SK-N-SH (cell line): Measurements from ENCODE around the gene FCHSD2. TPM values are rescaled to one million over a fixed set of nuclear protein-coding genes. Genes with fewer than 3 reads are reported as not detected.
"Not testable (repeated sequence)": the region's sequence is repeated elsewhere in the genome, so short reads cannot be mapped to it uniquely, and the experiment has no call there.

Source experiments
- CTCF ChIA-PET: fragments of 300-600, 350-600 bp; formaldehyde crosslinking; extraction: SDS; loops from one replicate; lab custom pipeline; 2021; lab: Yijun Ruan, JAX
- POLR2A ChIA-PET: fragments of 350-600 bp; sonication (Branson Sonifier 250); formaldehyde crosslinking; extraction: SDS; loops from one replicate; lab custom pipeline; 2020; ENCODE audit warnings: antibody characterized with exemption, inconsistent platforms; lab: Yijun Ruan, JAX
- DNase-seq: peaks from one replicate; pipeline ENCODE4 v3.0.0; 2012
- H2AFZ ChIP-seq: fragments of 200-600 bp; sonication (generic); 2 replicates; pipeline ENCODE4 v1.8.1; 2016; ENCODE audit warnings: antibody characterized with exemption, mild to moderate bottlenecking, low read depth
- H3F3A ChIP-seq: fragments of 200-600 bp; sonication (generic); replicated peaks from 2 replicates; pipeline ENCODE3; 2016; ENCODE audit warnings: antibody characterized with exemption, mild to moderate bottlenecking; ENCODE audit not compliant: insufficient read depth
- H3K27ac ChIP-seq, 2 experiments: fragments of 200-500 bp in 1 of 2; fragments of 200-600 bp in 1 of 2; sonication (Bioruptor generic) in 1 of 2; sonication (generic), shearing (Covaris generic) in 1 of 2; 2 replicates each; pipeline versions ENCODE4 v1.5.1 to v1.6.1; 2014 to 2016; ENCODE audit warnings: low read depth in 2 of 2, inconsistent platforms in 1 of 2, low read length in 1 of 2, mild to moderate bottlenecking in 1 of 2, mixed read lengths in 1 of 2
- H3K27me3 ChIP-seq: fragments of 200-600 bp; sonication (generic), shearing (Covaris generic); 2 replicates; pipeline ENCODE4 v1.6.1; 2016; ENCODE audit warnings: mixed run types; ENCODE audit not compliant: insufficient read depth
- H3K36me3 ChIP-seq, 2 experiments: fragments of 200-500 bp in 1 of 2; fragments of 200-600 bp in 1 of 2; sonication (Bioruptor generic) in 1 of 2; sonication (generic) in 1 of 2; replicated peaks in 1 of 2; 2 replicates each; pipeline versions ENCODE3 to v1.5.1; 2014 to 2016; ENCODE audit warnings: low read length in 1 of 2, mild to moderate bottlenecking in 1 of 2; ENCODE audit not compliant: insufficient read depth in 2 of 2, control insufficient read depth in 1 of 2
- H3K4me1 ChIP-seq, 2 experiments: fragments of 200-500 bp in 1 of 2; fragments of 200-600 bp in 1 of 2; sonication (Bioruptor generic) in 1 of 2; sonication (generic), shearing (Covaris generic) in 1 of 2; 2 replicates each; pipeline versions ENCODE4 v1.5.1 to v1.6.1; 2014 to 2016; ENCODE audit warnings: low read depth in 1 of 2, low read length in 1 of 2, mixed run types in 1 of 2; ENCODE audit not compliant: insufficient read depth in 2 of 2, control insufficient read depth in 1 of 2
- H3K4me2 ChIP-seq: fragments of 200-600 bp; sonication (generic), shearing (Covaris generic); 2 replicates; pipeline ENCODE4 v1.6.1; 2017; ENCODE audit warnings: mixed run types
- H3K4me3 ChIP-seq, 2 experiments: fragments of 200-500 bp in 1 of 2; fragments of 200-600 bp in 1 of 2; sonication (Bioruptor generic) in 1 of 2; sonication (generic), shearing (Covaris generic) in 1 of 2; 2 replicates each; pipeline versions ENCODE4 v1.5.1 to v1.8.1; 2014 to 2016; ENCODE audit warnings: low read depth in 2 of 2, inconsistent platforms in 1 of 2, low read length in 1 of 2, mild to moderate bottlenecking in 1 of 2, mixed read lengths in 1 of 2, moderate library complexity in 1 of 2
- H3K79me2 ChIP-seq: fragments of 200-600 bp; sonication (generic); 2 replicates; pipeline ENCODE4 v1.8.1; 2017; ENCODE audit warnings: mild to moderate bottlenecking; ENCODE audit not compliant: insufficient read depth
- H3K9ac ChIP-seq: fragments of 200-600 bp; sonication (generic); 2 replicates; pipeline ENCODE4 v1.6.1; 2017; ENCODE audit warnings: mixed run types
- H3K9me2 ChIP-seq: fragments of 200-600 bp; sonication (generic); 2 replicates; pipeline ENCODE4 v1.6.1; 2017; ENCODE audit warnings: mixed run types
- H3K9me3 ChIP-seq: fragments of 200-600 bp; sonication (generic); 2 replicates; pipeline ENCODE4 v1.6.1; 2017; ENCODE audit warnings: mixed run types, mild to moderate bottlenecking, moderate library complexity
- H4K20me1 ChIP-seq: fragments of 200-600 bp; sonication (generic); 2 replicates; pipeline ENCODE4 v1.6.1; 2017; ENCODE audit warnings: mild to moderate bottlenecking, mixed run types; ENCODE audit not compliant: insufficient read depth
- CHD2 ChIP-seq: fragments of 150-350 bp; IDR thresholded peaks from 2 replicates; pipeline ENCODE4 v1.6.1; 2018; ENCODE audit warnings: low read length; ENCODE audit not compliant: partially characterized antibody
- ELF1 ChIP-seq: IDR thresholded peaks from 2 replicates; pipeline ENCODE4 v1.4.0; 2012
- EZH2phosphoT487 ChIP-seq: fragments of 200-600 bp; sonication (generic); IDR thresholded peaks from 2 replicates; pipeline ENCODE4 v1.6.1; 2017; ENCODE audit warnings: low read depth, mixed run types, mild to moderate bottlenecking, antibody characterized with exemption, moderate library complexity, borderline replicate concordance
- FOSL2 ChIP-seq: IDR thresholded peaks from 2 replicates; pipeline ENCODE4 v1.4.0; 2012; ENCODE audit warnings: low read depth, mild to moderate bottlenecking, moderate library complexity, borderline replicate concordance
- FOXJ3 ChIP-seq: sonication (generic); formaldehyde crosslinking; IDR thresholded peaks from 2 replicates; pipeline ENCODE4 v1.5.1; 2020; ENCODE audit warnings: mild to moderate bottlenecking, missing genetic modification reagents
- FOXM1 ChIP-seq: IDR thresholded peaks from 2 replicates; pipeline ENCODE4 v1.4.0; 2012; ENCODE audit warnings: low read depth, mild to moderate bottlenecking
- GABPA ChIP-seq: IDR thresholded peaks from 2 replicates; pipeline ENCODE4 v1.4.0; 2012; ENCODE audit warnings: low read depth, mild to moderate bottlenecking
- JUND ChIP-seq: IDR thresholded peaks from 2 replicates; pipeline ENCODE4 v1.4.0; 2012
- MXI1 ChIP-seq: IDR thresholded peaks from 2 replicates; pipeline ENCODE4 v1.6.1; 2012; ENCODE audit warnings: mild to moderate bottlenecking, low read depth, low read length, improper control_type of control experiment
- RCOR1 ChIP-seq: fragments of 150-350 bp; IDR thresholded peaks from 2 replicates; pipeline ENCODE4 v1.6.1; 2017; ENCODE audit warnings: antibody characterized with exemption, low read length
- RFX5 ChIP-seq: IDR thresholded peaks from 2 replicates; pipeline ENCODE4 v1.6.1; 2012; ENCODE audit warnings: mild to moderate bottlenecking, improper control_type of control experiment, low read length
- SMC3 ChIP-seq: IDR thresholded peaks from 2 replicates; pipeline ENCODE4 v1.6.1; 2012; ENCODE audit warnings: low read depth, low read length, improper control_type of control experiment
- whole genome bisulfite sequencing: methylation state at CpG from one replicate; pipeline ENCODE4 v1.1.6; 2017; ENCODE audit warnings: low lambda C conversion rate; 5-methylcytosine and 5-hydroxymethylcytosine counted together
- polyA plus RNA-seq, 3 experiments: library from polyadenylated mRNA; depleted of rRNA; stranded (reverse); fragments of >200 nt; gene quantifications; 2 replicates each; pipeline ENCODE4 v1.2.3, GENCODE V29; 2012
- TF ChIP-seq, protein P1 (sequence below): IDR thresholded peaks from 2 replicates; pipeline ENCODE4 v1.6.1; 2012; ENCODE audit warnings: mild to moderate bottlenecking, low read depth, low read length, moderate library complexity
- TF ChIP-seq, protein P2 (sequence below): IDR thresholded peaks from 2 replicates; pipeline ENCODE4 v1.4.0; 2012; ENCODE audit warnings: low read depth
- TF ChIP-seq, protein P3 (sequence below): IDR thresholded peaks from 2 replicates; pipeline ENCODE4; 2012

The FCHSD2 gene
- polyA plus RNA-seq, 1 of the 3 experiments (the other 2 are of a cell fraction), result 10.4 TPM

DNA sequence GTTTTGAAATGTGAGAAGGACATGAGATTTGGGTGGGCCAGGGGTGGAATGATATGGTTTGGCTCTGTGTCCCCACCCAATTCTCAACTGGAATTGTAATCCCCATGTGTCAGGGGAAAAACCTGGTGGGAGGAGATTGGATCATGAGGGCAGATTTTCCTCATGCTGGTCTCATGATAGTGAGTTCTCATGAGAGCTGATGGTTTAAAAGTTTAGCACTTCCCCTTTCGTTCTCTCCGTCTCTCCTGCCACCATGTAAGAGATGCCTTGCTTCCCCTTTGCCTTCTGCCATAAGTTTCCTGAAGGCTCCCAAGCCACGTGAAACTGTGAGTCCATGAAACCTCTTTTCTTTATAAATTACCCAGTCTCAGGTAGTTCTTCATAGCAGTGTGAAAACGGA is 113.5 kb downstream of the FCHSD2 start (continued):
- TF ChIP-seq, protein P1, sequence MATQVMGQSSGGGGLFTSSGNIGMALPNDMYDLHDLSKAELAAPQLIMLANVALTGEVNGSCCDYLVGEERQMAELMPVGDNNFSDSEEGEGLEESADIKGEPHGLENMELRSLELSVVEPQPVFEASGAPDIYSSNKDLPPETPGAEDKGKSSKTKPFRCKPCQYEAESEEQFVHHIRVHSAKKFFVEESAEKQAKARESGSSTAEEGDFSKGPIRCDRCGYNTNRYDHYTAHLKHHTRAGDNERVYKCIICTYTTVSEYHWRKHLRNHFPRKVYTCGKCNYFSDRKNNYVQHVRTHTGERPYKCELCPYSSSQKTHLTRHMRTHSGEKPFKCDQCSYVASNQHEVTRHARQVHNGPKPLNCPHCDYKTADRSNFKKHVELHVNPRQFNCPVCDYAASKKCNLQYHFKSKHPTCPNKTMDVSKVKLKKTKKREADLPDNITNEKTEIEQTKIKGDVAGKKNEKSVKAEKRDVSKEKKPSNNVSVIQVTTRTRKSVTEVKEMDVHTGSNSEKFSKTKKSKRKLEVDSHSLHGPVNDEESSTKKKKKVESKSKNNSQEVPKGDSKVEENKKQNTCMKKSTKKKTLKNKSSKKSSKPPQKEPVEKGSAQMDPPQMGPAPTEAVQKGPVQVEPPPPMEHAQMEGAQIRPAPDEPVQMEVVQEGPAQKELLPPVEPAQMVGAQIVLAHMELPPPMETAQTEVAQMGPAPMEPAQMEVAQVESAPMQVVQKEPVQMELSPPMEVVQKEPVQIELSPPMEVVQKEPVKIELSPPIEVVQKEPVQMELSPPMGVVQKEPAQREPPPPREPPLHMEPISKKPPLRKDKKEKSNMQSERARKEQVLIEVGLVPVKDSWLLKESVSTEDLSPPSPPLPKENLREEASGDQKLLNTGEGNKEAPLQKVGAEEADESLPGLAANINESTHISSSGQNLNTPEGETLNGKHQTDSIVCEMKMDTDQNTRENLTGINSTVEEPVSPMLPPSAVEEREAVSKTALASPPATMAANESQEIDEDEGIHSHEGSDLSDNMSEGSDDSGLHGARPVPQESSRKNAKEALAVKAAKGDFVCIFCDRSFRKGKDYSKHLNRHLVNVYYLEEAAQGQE, result no peak
- TF ChIP-seq, protein P2, sequence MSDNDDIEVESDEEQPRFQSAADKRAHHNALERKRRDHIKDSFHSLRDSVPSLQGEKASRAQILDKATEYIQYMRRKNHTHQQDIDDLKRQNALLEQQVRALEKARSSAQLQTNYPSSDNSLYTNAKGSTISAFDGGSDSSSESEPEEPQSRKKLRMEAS, result no peak
- TF ChIP-seq ELF1, result no peak
- TF ChIP-seq MXI1, result no peak
- no peak for TF ChIP-seq JUND

- H3K9ac ChIP-seq, CTCF ChIA-PET, H3K4me2 ChIP-seq, H3K9me2 ChIP-seq, H3F3A ChIP-seq, H3K36me3 ChIP-seq, H3K4me3 ChIP-seq, H3K27ac ChIP-seq, H4K20me1 ChIP-seq, POLR2A ChIA-PET, H2AFZ ChIP-seq, H3K27me3 ChIP-seq, DNase-seq: not testable (repeated sequence)
- H3K9me3 ChIP-seq, result peaks cover 12% of the 10 kb centered on the region
- 100% methylated on average over 2 of the region's 2 CpGs for WGBS
- peaks cover 18% of the 10 kb centered on the region; the same call in 1 of the 2 replicates for H3K79me2 ChIP-seq
- H3K4me1 ChIP-seq, result peaks cover 0 to 13% of the 10 kb centered on the region in 2 experiments; a peak in 2 of 4 replicates
Measured at GRCh38 chr11:73027840-73028239, 114.3 kb downstream of the FCHSD2 start.

DNA sequence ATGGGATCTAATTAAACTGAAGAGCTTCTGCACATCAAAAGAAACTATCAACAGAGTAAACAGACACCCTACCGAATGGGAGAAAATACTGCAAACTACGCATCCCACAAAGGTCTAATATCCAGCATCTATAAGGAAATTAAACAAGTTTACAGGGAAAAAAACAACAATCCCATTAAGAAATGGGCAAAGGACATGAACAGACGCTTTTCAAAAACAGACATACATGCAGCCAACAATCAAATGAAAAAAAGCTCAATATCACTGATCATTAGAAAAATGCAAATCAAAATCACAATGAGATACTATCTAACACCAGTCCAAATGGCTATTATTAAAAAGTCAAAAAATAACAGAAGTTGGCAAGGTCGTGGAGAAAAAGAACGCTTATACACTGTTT is 117.5 kb downstream of the FCHSD2 start:
- no peaks in the 10 kb centered on the region for H3K9me2 ChIP-seq
- no peak for DNase-seq
- no peak overlapping the region for H3K4me2 ChIP-seq
- no peak overlapping the region for H2AFZ ChIP-seq
- no peaks in the 10 kb centered on the region for H4K20me1 ChIP-seq
- peaks cover 0 to 14% of the 10 kb centered on the region in 2 experiments for H3K36me3 ChIP-seq
- WGBS, result 92% methylated on average over 5 of the region's 5 CpGs
- no peak overlapping the region for H3K4me3 ChIP-seq
- H3K9me3 ChIP-seq, result peaks cover 12% of the 10 kb centered on the region
- H3K27ac ChIP-seq, result no peak overlapping the region
- no peaks in the 10 kb centered on the region for H3F3A ChIP-seq
- H3K4me1 ChIP-seq, result peaks cover 0 to 11% of the 10 kb centered on the region in 2 experiments; a peak in 2 of 4 replicates
- peaks cover 22% of the 10 kb centered on the region; the same call in 1 of the 2 replicates for H3K79me2 ChIP-seq
- H3K9ac ChIP-seq, result no peak overlapping the region
- ChIA-PET POLR2A (no interaction called here), CTCF (interaction anchor here (1.7 kb wide), 1 partner anchor 80 kb away, joined by 4 read pairs; no protein-coding TSS in a partner anchor)
- no peaks in the 10 kb centered on the region for H3K27me3 ChIP-seq
- TF ChIP-seq RFX5 (no peak), RCOR1 (no peak), CHD2 (no peak), ELF1 (no peak), FOXM1 (no peak), GABPA (no peak), JUND (no peak), EZH2phosphoT487 (no peak), SMC3 (no peak), FOXJ3 (CRISPR knock-in tag) (no peak), FOSL2 (no peak)
- TF ChIP-seq, protein P3, sequence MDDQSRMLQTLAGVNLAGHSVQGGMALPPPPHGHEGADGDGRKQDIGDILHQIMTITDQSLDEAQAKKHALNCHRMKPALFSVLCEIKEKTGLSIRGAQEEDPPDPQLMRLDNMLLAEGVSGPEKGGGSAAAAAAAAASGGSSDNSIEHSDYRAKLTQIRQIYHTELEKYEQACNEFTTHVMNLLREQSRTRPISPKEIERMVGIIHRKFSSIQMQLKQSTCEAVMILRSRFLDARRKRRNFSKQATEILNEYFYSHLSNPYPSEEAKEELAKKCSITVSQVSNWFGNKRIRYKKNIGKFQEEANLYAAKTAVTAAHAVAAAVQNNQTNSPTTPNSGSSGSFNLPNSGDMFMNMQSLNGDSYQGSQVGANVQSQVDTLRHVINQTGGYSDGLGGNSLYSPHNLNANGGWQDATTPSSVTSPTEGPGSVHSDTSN, result no peak
- TF ChIP-seq, protein P1, result no peak
- TF ChIP-seq, protein P2, result no peak
